NCI-H1694 (cell line): ENCODE data around the gene FAM193B.
"Not testable (repeated sequence)": the region's sequence is repeated elsewhere in the genome, so short reads cannot be mapped to it uniquely, and the experiment has no call there.

Source experiments
- DNase-seq: peaks from one replicate; lab custom pipeline; 2025; lab: John Stamatoyannopoulos, UW

FAM193B gene

DNA sequence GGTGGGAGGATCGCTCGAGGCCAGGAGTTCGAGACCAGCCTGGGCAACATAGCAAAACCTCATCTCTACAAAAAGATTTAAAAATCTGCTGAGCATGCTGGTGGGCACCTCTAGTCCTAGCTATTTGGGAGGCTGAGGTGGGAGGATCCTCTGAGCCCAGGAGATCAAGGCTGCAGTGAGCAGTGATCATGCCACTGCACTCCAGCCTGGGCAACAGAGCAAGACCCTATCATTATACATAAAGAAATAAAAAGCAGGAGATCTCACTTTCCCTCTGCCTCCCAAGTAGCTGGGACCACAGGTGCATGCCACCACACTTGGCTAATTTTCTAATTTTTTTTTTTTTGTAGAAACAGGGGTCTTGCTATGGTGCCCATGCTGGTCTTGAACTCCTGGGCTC is 68.6 kb downstream of the FAM193B start:
- not testable (repeated sequence) for DNase-seq

DNA sequence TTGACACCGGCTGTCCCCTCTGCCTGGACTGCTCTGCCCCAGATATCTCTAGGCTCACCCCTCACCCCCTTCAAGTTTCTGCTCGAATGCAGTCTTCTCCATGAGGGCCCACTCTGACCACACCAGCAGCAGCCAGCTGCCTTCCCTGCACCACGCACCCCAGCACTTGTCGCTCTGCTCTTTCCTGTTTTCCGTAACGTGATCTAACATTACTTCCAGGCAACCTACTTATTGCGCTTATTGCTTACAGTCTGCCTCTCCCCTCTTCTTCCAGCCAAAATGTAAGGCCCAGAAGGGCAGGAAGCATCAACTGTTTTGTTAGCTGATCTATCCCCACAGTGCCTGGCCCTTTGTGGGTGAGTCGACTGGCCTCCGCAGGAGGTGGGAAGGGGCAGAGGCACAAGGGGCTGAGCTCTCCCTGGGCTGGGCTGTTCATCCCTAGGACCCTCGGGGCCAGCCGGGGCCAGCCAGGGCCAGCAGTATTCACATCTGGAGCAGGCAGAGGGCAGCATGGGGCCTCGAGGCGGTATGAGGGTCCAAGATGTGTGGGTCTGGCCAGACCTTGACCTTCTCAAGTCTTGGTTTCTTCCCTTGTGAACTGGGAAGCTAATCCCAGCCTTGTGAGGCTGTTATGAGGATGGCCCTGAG is 69.3 kb downstream of the FAM193B start:
- no peak for DNase-seq

DNA sequence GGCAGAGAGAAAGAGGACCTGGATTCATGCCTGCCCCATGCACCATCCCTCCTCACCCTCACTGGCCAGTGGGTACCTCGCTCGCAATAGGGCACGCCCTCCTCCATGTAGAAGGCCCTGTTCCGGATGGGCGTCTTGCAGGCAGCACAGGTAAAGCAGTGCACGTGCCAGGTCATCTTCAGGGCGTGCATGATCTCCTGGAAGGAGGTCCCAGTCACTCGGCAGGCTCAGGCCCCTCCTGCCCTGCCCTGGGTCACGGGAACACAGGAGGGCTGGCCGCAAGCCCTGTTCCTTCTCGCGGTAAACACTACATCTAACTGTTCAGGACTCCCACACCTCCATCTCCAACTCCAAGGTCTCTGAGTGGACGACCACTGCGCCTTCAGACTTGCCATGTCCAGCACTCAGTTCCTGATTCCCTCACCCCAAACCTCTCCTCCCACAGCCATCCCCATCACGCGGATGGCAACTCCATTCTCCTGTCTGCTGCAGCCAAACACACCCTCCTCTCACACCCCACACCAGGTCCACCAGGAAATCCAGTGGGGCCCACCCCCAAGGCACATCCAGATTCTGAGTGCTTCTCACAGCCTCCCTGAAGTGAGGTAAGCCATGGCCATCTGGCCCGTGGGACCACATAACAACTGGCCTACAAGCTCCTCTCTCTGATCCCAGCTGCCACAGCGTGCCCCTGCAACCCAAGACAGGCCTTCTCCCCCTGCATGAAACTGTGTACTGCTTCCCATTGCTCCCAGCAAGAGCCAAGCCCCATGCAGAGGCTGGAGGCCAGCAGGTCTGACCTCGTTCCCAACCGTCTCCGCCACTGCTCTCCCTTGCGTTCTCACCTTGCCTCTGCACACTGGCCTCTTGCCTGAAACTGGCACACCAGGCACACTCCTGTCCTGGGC is 70.1 kb downstream of the FAM193B start:
- no peak for DNase-seq

DNA sequence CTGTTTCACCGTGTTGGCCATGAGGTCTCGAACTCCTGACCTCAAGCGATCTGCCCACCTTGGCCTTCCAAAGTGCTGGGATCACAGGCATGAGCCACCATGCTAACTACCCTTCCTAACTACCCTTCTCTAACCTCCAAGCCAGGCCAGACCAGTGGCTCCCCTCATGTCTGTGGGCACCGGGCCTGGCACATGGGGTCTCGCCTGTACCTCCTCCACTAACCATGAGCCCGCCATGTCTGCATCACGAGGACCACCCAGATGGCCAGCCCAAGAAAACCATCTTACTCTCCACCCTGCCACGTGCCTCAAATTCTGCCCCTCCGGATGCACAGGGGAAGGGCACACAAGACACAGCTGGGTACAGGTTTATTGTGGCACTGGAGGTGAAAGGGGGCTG is 71.3 kb downstream of the FAM193B start:
- no peak for DNase-seq

DNA sequence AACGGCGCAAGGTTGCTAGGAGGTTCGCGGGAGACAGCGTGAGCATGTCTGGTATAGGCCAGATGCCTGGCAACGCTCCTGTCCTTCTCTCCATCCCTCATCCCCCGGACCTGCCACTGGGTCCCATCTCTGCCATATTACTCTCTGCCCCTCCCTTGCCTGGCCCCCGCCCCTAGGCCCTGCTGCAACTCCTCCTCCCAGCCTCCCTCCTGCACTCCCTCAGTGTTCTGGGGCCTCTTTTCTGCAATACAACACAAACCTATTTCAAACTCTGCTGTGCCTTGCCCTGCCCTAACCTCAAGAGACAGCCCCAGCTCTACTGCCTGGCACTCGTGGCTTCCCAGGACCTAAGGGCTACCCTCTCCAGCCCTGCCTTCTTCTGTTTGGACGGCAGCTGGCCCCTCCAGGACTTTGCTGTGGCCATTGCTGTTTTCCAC is 72.0 kb downstream of the FAM193B start:
- DNase-seq, result no peak

DNA sequence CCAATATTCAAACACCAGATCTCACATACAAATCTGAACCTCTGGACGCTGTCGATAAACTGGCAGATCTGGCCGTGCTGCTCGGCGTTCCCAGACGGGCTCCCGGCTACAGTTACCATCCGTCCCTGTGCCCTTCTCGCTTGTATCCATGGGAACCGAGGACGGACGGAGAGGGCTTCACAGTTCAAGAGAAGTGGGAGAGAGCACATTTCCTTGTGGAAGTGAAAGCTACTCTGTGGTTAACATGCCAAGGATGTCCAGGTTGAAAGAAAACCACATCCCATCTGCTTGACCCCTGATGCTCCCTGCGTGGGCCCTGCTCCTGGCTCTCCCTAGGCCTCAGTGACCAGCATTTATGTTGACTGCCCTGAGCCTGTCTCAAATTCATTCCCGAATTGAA is 74.6 kb downstream of the FAM193B start:
- no peak for DNase-seq

DNA sequence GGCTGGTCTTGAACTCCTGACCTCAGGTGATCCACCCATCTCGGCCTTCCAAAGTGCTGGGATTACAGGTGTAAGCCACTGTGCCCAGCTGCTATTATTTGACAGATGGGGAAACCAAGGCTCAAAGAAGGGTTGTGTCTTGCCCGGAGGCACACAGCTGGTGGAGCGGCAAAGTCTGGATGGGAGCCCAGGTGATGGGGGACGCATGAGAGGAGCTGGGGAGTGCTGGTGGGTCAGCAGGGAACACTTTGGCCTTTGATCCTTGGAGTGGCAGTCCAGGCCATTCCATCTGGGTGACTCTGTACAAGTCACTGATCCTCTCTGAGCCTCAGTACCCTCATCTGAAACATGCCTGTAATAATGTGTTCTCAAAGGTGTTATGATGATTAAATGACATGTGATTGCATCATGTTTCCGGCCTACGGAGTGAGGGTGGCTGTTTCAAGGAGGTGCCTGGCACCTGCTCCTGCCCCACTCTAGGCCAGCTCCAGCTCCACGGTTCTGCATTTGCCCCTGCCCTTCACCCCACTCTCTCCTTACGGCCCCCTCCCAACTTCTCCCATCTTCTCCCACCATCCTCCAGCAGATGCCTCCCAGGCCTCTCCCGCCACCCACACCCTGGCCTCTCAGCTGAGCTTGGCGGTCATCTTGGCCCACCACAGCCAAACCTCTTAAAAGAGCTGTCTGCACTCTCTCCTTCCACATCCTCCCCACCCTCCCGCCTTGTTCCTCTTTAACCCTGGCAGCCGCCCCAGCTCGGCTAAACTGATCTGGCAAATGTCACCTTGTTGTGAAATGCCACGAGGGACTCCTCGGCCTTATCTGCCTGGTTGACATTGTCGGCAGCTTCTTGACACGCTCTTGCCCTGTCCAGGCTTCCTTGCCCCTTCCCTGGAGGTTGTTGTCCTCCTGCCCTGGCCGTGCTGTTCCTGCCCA is 75.4 kb downstream of the FAM193B start:
- DNase-seq, result no peak

DNA sequence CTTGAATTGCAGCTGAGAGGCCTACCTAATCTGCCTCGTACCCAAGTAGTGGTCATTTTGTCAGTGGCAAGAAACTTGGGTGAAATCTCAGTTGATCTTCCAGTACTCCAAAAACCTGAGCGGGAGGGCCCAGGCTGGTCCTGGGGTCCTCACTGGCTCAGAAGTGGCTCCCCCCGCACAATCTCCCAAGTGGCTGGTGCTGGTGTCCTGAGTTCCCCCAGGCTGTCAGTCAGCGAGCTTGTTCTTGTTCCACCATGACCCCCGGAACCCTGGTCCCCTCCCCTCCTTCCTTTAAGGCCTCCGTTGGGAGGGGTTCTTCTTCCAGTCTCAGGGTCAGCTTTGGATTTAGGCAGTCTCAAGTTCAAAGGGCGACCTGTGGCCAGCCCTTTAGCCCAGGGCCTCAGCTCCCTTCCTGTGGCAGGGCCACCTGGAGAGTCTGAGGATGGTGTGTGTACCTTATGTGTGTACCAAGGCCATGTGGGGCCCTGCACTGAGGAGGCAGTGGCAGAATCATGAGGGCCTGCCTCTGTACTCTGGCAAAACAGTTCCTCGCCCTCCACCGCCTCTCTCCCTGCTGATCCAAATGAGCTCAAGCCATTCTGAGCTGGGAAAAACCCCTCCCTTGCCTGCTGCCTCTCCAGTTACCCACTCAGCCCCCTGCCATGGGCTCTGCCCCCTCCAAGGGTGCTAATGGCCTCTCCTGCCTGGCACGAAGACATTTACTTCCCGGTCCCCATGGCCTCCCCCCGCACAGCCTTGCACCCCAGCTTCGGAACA is 76.5 kb downstream of the FAM193B start:
- no peak for DNase-seq

DNA sequence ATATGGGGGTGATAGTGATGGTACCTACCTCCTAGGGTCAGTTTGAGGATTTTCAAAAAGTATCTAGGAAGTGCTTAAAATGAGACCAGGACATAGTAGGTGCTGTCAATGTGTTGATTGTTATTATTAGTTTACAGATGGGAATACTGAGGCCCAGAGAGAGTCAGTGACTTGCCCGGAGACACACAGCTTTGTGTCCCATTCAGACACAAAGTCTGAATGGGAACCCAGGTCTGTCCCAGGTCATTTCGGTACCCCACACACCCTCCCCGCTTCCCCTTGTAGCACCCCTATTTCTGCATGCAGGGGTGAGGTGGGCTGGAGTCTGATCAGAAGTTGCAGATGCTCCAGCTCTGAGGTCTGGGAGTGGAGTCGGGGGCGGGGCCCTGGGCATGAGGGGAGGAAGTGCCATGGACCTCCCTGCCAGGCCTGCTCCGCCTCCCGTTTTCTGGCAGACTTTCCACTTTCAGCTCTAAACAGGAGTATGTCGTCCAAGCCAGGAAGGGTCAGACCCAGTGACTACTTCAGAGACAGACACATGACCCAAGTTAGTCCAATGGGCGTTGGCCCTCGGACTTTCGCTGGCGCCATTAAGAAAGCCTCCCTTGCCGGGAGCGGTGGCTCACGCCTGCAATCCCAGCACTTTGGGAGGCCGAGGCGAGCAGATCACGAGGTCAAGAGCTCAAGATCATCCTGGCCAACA is 77.7 kb downstream of the FAM193B start:
- no peak for DNase-seq

DNA sequence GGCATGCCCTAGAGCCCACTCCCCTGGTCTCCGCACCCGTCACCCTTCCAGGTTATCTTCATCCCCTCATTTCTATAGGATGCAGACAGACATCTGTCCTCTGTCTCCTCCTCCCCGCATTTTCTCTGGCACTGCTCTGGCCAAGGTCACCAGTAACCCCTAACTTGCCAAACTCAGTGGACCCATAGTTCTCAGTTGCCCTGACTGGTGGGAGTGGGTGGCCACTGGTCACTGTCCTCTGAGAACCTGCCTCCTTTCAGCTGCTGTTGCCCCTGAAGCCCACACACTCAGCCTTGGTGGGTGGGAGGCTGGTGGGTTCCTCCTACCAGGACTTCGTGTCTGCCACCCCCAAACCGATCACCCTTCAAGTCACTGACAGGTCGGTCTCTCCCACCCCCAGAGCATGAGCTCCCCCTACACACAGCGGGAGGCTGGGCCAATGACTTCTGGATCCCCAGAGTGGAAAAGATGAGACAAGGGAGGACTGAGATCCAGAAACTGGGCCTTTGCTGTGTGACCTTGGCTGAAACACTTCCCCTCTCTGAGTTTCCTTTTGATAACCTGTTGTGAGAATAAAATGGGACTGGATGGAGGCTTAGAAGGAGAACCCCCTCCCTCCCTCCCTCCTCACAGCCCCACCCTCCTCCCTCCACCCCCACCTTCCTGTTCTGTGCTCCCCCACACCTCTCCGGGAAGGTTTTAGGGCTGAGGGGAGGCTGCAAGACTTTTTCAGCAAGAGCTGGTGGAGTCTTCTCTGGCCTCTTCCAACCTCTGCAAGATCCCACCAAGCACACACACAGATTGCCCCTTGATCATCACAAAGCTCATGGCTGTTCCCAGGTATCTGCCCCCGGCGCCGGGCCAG is 78.6 kb downstream of the FAM193B start:
- DNase-seq, result no peak

DNA sequence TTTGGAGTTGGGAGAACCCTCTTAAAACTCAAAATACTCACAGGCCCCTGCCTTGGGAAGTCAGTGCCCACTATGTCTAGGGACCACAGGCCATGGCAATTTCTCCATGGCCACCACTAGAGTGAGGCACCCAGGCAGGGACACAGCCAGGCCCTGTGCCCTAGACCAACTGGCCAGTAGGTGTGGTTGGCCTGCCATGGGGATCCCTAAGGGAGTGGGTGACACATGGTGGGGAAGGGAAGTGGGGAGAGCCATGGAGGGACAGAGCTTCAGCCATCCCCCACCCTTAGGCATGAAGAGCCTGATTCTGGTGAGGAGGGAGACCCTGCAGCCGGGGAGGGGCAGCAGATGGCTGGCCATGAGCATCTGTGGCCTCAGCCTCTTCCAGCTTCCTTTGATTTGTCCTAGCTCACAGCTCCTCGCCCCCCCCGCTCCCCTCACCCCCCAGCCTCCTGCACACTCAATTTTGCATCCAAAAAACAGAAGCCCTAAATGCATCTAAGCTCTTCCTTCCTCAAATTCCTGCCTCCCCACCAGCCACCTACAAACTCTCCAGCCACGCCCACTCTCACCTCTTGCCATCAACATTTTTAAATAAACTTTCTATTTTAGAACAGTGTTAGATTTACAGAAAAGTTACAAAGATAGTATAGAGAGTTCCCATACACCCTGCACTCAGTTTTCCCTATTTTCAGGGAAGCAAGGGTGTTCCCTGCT is 79.4 kb downstream of the FAM193B start:
- no peak for DNase-seq

DNA sequence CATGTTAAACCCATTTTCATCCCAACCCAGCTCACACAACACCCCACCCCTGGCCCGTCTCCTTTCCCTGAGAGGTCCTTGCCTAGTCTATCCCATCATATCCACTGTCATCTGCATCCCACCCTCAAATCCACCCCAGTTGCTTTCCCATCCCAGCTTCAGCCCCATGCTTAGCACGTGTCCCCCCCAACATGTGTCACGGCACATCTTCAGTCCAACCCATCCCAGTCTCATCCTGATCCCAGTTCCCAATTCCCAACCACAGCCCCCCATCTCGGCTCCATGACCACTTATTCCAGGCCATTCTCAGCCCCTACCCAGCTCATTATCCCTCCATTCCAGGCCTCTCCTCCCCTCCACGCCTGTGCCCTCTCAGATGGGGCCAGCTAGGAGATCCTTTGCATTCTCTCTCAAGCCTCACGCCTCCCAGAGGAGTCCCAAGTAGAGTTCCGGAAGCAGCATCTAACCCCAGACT is 80.3 kb downstream of the FAM193B start:
- DNase-seq, result no peak

DNA sequence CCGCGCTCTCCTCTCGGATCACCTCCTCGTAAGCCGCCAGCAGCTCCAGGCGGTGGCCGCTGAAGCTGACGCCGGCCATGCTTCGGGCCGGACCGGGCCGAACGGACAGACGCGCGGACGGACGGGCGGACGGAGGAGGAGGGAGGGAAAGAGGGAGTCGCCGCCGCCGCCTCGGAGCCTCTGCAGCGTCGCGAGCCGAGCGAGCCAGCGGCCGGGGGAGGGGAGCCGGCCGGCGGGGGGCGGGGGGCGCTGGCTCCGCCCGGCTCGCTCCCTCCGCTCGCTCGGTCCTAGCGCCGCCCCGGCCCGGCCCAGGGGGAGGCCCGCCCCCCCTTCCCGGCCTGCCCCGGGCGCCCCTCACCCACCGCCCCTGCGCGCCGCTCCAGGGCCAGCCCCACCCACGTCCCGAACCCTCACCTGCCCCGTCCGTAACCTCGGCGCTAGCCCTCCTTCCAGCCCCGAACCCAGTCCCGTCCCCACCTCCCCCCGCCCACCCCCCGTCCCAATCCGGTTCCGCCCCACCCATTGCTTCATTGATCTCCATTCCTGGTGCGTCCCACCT is 80.8 kb downstream of the FAM193B start, which contains the start of gene DBN1:
DBN1 (minus strand) TSS at position 192 of the 559 bp plus-strand sequence; CDS start at position 79, 113 bp downstream.
- DNase-seq, result no peak

DNA sequence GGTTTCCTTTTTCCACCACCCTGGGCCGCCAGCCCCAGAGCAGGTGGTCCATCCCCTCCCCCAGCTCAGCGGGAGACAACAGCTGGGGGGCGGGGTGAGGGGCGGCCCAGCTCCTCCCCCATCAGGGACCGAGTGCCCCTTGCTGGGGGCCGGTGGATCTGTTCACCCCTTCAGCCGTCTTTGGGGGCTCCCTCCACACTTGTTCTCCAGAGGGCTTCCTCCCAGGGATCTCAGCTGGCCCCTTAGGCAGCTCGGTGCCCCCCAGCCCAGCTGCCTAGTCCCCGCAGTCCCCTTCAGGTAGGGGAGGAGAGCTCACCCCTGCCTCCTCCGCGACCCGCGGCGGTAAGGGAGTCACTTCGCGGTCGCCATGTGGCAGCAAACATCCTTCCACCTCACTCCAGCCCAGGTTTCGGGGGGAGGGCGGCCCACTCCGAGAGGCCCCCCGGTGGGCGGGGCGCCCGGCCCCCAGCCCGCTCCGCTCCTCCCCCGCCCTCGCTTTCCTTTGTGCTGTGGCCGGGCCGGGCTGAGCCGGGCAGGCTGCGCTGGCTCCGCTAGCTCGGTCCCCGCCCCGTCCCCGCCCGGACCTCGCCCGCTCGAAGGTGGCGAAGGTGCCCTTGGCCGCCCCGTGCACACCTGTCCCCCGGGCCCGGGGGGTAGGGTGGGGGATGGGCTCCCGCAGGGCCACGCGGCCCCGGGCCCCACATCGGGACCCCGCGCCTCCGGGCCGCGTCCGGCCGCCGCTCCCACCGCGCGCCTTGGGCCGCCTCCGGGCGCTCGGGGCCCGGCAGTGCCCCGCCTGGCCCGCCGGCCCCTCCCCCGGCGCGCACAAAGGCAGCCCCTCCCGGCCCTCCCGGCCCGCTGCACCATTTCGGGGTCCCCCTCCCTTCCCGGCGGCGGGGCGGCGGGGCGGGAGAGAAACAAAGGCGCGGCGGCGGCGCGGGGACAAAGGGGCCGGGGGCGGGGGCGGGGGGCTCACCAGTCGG is 81.6 kb downstream of the FAM193B start:
- no peak for DNase-seq

DNA sequence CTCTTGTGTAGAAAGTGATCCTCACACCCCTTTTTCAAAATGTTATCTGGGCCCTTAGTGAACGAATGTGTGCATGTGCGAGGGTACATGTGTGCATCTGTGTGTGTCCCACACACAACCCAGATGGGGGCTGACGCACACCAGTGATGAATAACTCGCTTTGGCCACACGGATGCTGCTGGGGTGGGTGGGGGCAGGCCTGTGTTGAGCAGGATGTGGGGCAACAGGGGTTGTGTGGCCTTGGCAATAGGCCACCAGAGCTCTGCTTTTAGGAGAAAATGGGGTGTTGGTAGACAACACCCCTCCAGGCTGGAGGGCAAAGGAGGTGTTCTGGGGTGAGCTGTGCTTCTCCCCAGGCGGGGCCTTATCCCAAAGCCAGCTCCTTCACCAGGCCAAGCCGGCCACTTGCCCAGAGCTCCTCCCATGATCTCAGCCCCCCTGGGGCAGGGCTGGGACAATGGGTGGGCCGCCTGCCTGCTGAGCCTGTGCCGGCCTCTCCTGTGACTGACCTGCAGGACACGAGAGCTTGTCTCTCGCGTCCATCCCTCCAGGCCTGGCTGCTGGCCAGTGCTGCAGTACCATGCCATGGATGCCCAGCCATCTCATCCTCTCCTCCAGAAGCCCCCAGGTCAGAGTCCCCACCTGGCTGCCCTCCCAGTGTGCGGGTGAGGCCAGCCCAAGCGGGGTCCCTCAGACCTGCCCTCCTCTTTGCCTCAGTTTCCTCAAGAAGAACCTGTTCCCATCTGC is 82.6 kb downstream of the FAM193B start:
- DNase-seq, result no peak

DNA sequence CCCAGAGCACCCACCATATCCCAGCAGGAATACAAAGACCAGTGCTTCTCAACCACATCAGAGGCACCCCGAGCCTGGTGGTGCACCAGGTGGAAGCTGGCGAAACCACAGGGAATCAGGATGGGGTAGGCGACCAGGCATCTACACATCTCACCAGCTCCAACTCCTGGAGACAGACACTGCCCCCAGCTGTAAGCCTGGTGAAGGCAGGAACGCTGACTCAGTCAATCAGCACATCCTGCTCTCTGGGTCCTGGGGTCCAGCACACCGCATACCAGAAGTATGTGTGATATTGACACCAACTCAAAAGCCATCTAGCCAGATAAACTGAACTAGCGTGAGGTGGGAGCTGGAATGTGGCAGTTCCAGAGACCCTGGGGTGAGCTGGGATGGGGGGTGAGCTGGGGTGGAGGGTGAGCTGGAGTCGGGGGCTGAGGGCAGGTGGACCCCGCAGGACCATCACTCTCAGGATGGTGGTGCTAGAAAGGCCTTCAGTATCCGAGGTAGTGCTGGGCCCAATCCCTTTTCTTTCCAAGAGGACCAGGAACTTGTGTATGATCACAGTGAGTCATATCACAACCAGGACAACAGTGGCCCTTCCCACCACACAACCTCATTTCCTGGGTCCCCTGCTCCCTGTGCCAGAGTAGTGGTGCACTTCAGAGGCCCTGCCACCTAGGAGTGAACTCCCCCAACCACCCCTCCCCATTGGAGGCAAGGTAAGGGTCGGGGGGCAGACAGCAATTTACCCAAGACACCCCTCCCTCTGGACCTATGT is 83.4 kb downstream of the FAM193B start:
- no peak for DNase-seq
